ENCODE measurements around the gene NPY4R2. TPM values are rescaled to one million over a fixed set of nuclear protein-coding genes. Genes with fewer than 3 reads are reported as not detected.
"Not testable (repeated sequence)": the region's sequence is repeated elsewhere in the genome, so short reads cannot be mapped to it uniquely, and the experiment has no call there.

NPY4R2 gene
- total and polyA plus RNA-seq, 9 of the 15 experiments (the other 6 are each of a cell fraction or from before 2014, with no cell fraction given) = not detected

GRCh38 chr10:47964280-47965063 is 46.0 kb downstream of the NPY4R2 start:
- ATAC-seq = peak; percentile 79

GRCh38 chr10:47968988-47969387 is 50.5 kb downstream of the NPY4R2 start:
- H3K9ac ChIP-seq (ENCODE audit: insufficient read depth in 1 of 2, low read depth in 2 of 2, low read length in 2 of 2); H3K27ac ChIP-seq (ENCODE audit: extremely low read depth, low read depth, low read length); H3K4me3 ChIP-seq; FAIRE-seq; H3K36me3 ChIP-seq (ENCODE audit: control insufficient read depth, insufficient read depth, low read length); H4K20me1 ChIP-seq (replicated peaks; ENCODE audit: control insufficient read depth, insufficient read depth, low read length); H2AFZ ChIP-seq (ENCODE audit: low read depth, low read length); intact Hi-C loops (cut with micrococcal nuclease); DNase-seq (ENCODE audit: extremely low read depth in 1 of 4, low spot score in 3 of 4); CTCF ChIA-PET (ENCODE audit: low intra/inter-chr PET ratio); H3K79me2 ChIP-seq (ENCODE audit: control insufficient read depth, insufficient read depth, low read length); H3K27me3 ChIP-seq (ENCODE audit: control insufficient read depth in 2 of 2, insufficient read depth in 2 of 2, low read length in 2 of 2); H3K4me2 ChIP-seq (ENCODE audit: insufficient read depth, low read length); ATAC-seq; POLR2A ChIA-PET; H3K9me1 ChIP-seq (ENCODE audit: control insufficient read depth, insufficient read depth, low read length); H3K9me3 ChIP-seq (replicated peaks; ENCODE audit: control insufficient read depth, insufficient read depth, low read depth, low read length); BruUV-seq (replicated peaks); H3K4me1 ChIP-seq (replicated peaks in 1 of 2; ENCODE audit: control insufficient read depth in 2 of 2, insufficient read depth in 2 of 2, low read length in 2 of 2): not testable (repeated sequence)
- in situ Hi-C loops (cut with MboI) = loop anchor here (5.0 kb wide), 1 partner anchor 1552 kb away; no protein-coding TSS in a partner anchor
- WGBS (ENCODE audit: insufficient coverage, low coverage, missing lambda C conversion rate) = 0% methylated on average over 1 of the region's 6 CpGs

More at GRCh38 chr10:47964280-47965063, 46.0 kb downstream of the NPY4R2 start:
- WGBS (ENCODE audit: insufficient coverage, low coverage, missing lambda C conversion rate) = 0% methylated on average over 5 of the region's 14 CpGs
- H3K4me2 ChIP-seq (ENCODE audit: insufficient read depth, low read length); BruUV-seq (replicated peaks); H2AFZ ChIP-seq (ENCODE audit: low read depth, low read length); H3K9me3 ChIP-seq (replicated peaks; ENCODE audit: control insufficient read depth, insufficient read depth, low read depth, low read length); H3K4me3 ChIP-seq; H3K9me1 ChIP-seq (ENCODE audit: control insufficient read depth, insufficient read depth, low read length); DNase-seq (ENCODE audit: extremely low read depth in 1 of 4, low spot score in 3 of 4); H3K9ac ChIP-seq (ENCODE audit: insufficient read depth in 1 of 2, low read depth in 2 of 2, low read length in 2 of 2); H3K27ac ChIP-seq (ENCODE audit: extremely low read depth, low read depth, low read length); CTCF ChIA-PET (ENCODE audit: low intra/inter-chr PET ratio); FAIRE-seq; POLR2A ChIA-PET; H3K4me1 ChIP-seq (replicated peaks in 1 of 2; ENCODE audit: control insufficient read depth in 2 of 2, insufficient read depth in 2 of 2, low read length in 2 of 2); H3K27me3 ChIP-seq (ENCODE audit: control insufficient read depth in 2 of 2, insufficient read depth in 2 of 2, low read length in 2 of 2); H3K36me3 ChIP-seq (ENCODE audit: control insufficient read depth, insufficient read depth, low read length); intact Hi-C loops (cut with micrococcal nuclease); H3K79me2 ChIP-seq (ENCODE audit: control insufficient read depth, insufficient read depth, low read length); H4K20me1 ChIP-seq (replicated peaks; ENCODE audit: control insufficient read depth, insufficient read depth, low read length): not testable (repeated sequence)
- in situ Hi-C loops (cut with MboI) = loop anchor here (5.0 kb wide), 1 partner anchor 1547 kb away; no protein-coding TSS in a partner anchor

DNA sequence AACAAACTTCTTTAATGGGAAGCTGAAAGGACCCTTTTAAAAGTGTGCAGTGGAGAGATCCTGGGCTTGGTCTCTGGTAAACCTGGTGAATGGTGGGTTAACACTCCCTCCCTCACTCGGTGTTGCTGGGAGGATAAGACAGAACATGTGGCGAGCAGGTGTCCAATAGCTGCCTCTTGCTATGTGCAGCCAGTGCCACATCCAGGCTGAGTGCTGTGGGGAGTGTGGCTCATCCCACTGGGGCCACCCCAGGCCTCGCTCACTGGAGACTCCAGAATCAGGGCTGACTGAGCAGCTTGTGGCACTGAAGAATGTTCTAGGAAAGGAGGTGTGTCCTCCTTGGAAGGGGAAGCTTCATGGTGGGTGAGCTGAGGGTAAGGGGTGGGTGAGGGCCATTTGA is 51.6 kb downstream of the NPY4R2 start:
- H3K9me3 ChIP-seq (replicated peaks; ENCODE audit: control insufficient read depth, insufficient read depth, low read depth, low read length); ATAC-seq; POLR2A ChIA-PET; CTCF ChIA-PET (ENCODE audit: low intra/inter-chr PET ratio); H3K9me1 ChIP-seq (ENCODE audit: control insufficient read depth, insufficient read depth, low read length); H3K4me1 ChIP-seq (replicated peaks in 1 of 2; ENCODE audit: control insufficient read depth in 2 of 2, insufficient read depth in 2 of 2, low read length in 2 of 2); H3K4me3 ChIP-seq; H3K9ac ChIP-seq (ENCODE audit: insufficient read depth in 1 of 2, low read depth in 2 of 2, low read length in 2 of 2); H2AFZ ChIP-seq (ENCODE audit: low read depth, low read length); in situ Hi-C loops (cut with MboI); H4K20me1 ChIP-seq (replicated peaks; ENCODE audit: control insufficient read depth, insufficient read depth, low read length); FAIRE-seq; intact Hi-C loops (cut with micrococcal nuclease); DNase-seq (ENCODE audit: extremely low read depth in 1 of 4, low spot score in 3 of 4); H3K36me3 ChIP-seq (ENCODE audit: control insufficient read depth, insufficient read depth, low read length); BruUV-seq (replicated peaks); H3K4me2 ChIP-seq (ENCODE audit: insufficient read depth, low read length); H3K27ac ChIP-seq (ENCODE audit: extremely low read depth, low read depth, low read length); H3K27me3 ChIP-seq (ENCODE audit: control insufficient read depth in 2 of 2, insufficient read depth in 2 of 2, low read length in 2 of 2); H3K79me2 ChIP-seq (ENCODE audit: control insufficient read depth, insufficient read depth, low read length): not testable (repeated sequence)
- 0% methylated on average over 2 of the region's 3 CpGs for WGBS (ENCODE audit: insufficient coverage, low coverage, missing lambda C conversion rate)

- POLR2A ChIA-PET; intact Hi-C loops (cut with micrococcal nuclease): not testable (repeated sequence)
- no CpG with 5 or more reads among the region's 5 CpGs for WGBS (ENCODE audit: insufficient coverage, low coverage, missing lambda C conversion rate)
These were observed 53.1 kb downstream of the NPY4R2 start for GRCh38 chr10:47971598-47971997.

More at GRCh38 chr10:47971598-47971997, 53.1 kb downstream of the NPY4R2 start:
- H3K79me2 ChIP-seq (ENCODE audit: control insufficient read depth, insufficient read depth, low read length); CTCF ChIA-PET (ENCODE audit: low intra/inter-chr PET ratio); H3K9ac ChIP-seq (ENCODE audit: insufficient read depth in 1 of 2, low read depth in 2 of 2, low read length in 2 of 2); H3K27me3 ChIP-seq (ENCODE audit: control insufficient read depth in 2 of 2, insufficient read depth in 2 of 2, low read length in 2 of 2); ATAC-seq; H3K4me2 ChIP-seq (ENCODE audit: insufficient read depth, low read length); in situ Hi-C loops (cut with MboI); FAIRE-seq; H3K9me1 ChIP-seq (ENCODE audit: control insufficient read depth, insufficient read depth, low read length); BruUV-seq (replicated peaks); H3K9me3 ChIP-seq (replicated peaks; ENCODE audit: control insufficient read depth, insufficient read depth, low read depth, low read length); DNase-seq (ENCODE audit: extremely low read depth in 1 of 4, low spot score in 3 of 4); H3K4me3 ChIP-seq; H3K27ac ChIP-seq (ENCODE audit: extremely low read depth, low read depth, low read length); H4K20me1 ChIP-seq (replicated peaks; ENCODE audit: control insufficient read depth, insufficient read depth, low read length); H2AFZ ChIP-seq (ENCODE audit: low read depth, low read length); H3K36me3 ChIP-seq (ENCODE audit: control insufficient read depth, insufficient read depth, low read length); H3K4me1 ChIP-seq (replicated peaks in 1 of 2; ENCODE audit: control insufficient read depth in 2 of 2, insufficient read depth in 2 of 2, low read length in 2 of 2): not testable (repeated sequence)
